Measurements from ENCODE around the gene MOAP1.

DNA sequence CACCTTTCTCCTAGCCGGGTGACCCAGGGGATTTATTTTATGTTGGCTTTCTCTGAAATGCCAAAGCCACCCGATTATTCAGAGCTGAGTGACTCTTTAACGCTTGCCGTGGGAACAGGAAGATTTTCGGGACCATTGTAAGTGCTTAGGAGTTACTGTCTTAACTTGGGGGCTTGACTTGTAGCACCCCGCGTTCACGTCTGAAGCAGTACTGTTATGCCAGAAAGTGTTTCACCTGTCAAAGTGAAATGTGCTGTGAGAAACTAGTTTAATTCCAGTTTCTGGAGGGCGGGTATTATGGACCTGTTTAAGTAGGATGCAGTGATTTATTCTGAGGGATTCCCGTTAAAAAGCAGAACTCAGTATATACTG lies 638 bp upstream of the MOAP1 start:
- TF ChIP-seq, protein P1, sequence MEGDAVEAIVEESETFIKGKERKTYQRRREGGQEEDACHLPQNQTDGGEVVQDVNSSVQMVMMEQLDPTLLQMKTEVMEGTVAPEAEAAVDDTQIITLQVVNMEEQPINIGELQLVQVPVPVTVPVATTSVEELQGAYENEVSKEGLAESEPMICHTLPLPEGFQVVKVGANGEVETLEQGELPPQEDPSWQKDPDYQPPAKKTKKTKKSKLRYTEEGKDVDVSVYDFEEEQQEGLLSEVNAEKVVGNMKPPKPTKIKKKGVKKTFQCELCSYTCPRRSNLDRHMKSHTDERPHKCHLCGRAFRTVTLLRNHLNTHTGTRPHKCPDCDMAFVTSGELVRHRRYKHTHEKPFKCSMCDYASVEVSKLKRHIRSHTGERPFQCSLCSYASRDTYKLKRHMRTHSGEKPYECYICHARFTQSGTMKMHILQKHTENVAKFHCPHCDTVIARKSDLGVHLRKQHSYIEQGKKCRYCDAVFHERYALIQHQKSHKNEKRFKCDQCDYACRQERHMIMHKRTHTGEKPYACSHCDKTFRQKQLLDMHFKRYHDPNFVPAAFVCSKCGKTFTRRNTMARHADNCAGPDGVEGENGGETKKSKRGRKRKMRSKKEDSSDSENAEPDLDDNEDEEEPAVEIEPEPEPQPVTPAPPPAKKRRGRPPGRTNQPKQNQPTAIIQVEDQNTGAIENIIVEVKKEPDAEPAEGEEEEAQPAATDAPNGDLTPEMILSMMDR (IDR thresholded peaks at IDR 0.05), result no peak
- TF ChIP-seq POLR2A (IDR thresholded peaks at IDR 0.05), result no peak
